GM19468 (cell line): ENCODE data around the gene GRIK4.
"Not testable (repeated sequence)": the region's sequence is repeated elsewhere in the genome, so short reads cannot be mapped to it uniquely, and the experiment has no call there.

Experiments
- ATAC-seq: cut with Tn5 transposase; IDR thresholded peaks from one replicate; pipeline ENCODE4 v1.9.1; 2021; ENCODE audit warnings: mild to moderate bottlenecking, moderate library complexity, moderate number of reproducible peaks; ENCODE audit not compliant: unreplicated experiment; ENCODE audit errors: extremely low read depth

Gene GRIK4

DNA sequence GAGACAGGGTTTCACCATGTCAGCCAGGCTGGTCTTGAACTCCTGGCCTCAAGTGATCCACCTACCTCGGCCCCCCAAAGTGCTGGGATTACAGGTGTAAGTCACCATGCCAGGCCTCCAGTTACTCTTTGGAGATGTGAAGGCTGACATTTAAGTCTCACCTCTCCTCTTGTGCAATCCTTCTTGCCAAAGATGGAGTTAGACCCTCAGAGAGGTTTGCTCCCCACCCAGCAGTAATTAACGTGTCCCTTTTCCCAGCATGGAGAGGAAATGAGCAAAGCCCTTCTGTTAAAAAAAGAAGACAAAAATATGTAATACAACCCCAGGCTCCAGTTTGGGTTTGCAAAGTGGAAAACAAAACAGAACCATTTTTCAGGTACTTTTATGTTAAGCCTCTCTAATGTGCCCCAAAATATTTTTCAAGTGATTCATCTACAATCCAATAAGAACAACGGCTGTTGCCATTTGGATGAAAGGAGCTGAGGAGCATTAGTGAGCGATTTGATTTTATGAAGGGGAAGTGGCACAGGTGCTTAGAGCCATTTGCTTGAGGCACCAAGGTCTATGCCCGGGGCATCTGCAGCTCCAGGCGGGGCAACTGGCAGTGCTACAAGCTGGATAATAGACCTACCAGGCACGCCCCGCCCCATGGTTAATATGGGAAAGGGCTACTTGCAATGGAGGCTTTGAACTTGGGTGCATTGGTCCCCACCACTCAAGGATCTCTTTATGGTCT is 57.2 kb downstream of the GRIK4 start:
- ATAC-seq, result no peak

DNA sequence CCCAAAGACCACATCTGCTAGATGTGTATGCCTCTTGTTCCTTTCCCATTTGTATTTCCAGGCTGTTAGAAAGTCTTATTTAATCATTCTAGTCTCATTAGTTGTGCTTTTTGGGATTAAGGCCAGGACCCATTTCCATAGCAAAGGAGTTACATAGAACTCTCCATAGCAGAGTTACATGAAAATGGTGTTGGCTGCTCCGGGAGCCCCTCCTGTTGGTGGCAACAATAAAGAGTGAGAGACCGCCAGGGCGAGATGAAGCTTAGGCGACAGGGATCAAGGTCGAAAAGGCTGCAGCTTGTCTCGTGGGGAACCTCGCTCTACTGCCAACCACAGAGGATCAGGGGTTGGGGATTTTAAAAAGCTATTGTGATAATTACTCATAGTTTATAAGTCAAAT is 58.3 kb downstream of the GRIK4 start:
- no peak for ATAC-seq

DNA sequence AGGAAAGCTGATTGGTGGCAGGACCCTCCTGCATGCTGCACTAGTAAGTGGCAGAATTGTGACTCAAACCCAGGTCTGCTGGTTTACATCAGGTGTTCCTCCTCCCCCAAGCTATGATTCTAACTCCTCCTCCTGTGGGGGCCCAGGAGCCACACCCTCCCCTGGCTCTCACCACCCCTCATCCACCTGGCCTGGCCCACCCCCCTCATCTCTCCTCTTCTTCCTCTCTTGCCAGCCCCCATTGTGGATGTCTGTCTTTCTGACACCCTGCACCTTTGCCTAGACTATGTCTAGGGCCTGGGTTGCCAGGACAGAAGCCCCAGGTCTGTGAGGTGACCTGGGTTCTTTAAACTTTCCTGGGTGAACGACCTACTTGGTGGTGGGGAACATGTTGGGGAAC is 59.9 kb downstream of the GRIK4 start:
- no peak for ATAC-seq

DNA sequence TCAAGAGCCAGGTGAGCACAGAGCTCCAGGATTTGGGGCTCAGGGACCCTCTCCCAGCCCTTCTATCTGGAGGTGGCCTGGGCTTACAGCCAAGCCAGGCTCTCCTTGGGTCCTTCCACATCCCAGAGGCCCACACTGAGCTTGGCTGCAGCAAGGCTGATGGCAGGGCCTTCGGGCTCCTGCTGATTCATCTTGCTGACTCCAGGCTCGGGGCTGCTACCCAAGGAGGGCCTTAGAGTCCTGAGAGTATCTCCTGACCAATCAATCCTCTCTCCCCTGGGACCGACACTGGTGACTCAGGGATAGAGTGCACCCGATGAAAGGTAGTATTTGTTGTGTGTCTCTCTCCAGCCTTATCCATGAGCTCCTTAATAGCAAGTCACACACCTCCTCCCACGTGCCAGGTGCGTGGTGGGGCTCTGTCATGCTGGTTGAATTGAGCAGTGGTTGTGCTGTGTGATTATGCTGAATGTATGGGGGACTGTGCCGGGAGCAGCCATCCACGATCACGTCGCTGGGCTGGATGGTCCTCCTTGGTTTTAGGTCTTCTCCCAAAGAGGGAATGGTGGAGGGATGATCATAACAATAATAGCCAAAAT is 62.3 kb downstream of the GRIK4 start:
- no peak for ATAC-seq

DNA sequence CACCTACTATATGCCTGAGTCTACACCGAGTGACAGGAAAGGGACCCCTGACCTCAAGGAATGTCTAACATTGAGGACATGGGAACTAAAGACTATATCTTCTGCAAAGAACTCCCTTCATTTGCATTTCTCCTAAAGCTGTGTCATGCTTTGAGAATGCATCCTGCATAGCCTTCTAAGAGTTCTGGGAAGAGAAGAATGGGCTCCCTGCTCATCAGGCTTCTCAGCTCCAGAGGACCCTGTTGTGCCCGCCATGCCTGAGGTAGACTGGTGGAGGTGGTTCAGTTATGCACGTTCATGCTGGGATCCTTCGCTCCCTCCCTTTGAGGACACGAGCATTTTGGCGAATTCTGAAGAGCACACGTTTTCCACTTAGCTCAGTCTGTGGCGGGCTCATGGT is 63.3 kb downstream of the GRIK4 start:
- ATAC-seq, result no peak

DNA sequence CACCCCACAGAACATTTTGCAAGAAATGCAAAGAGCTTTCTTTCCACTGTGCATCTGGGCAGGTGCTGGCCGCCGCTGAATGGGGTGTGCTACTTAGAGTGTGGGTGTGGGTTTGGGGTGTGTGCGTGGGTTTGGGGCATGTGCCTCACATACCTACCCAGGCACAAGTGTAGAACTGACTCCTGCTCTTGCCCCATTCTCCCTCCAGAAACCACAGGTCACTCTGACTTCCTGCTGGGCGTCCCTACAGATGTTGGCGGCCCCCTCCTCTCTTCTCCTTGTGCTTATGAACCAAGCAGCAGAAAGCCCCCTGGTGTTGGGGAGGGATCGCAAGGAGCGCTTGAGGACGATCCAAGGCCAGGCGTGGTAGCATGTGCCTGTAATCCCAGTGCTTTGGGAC is 63.9 kb downstream of the GRIK4 start:
- no peak for ATAC-seq

DNA sequence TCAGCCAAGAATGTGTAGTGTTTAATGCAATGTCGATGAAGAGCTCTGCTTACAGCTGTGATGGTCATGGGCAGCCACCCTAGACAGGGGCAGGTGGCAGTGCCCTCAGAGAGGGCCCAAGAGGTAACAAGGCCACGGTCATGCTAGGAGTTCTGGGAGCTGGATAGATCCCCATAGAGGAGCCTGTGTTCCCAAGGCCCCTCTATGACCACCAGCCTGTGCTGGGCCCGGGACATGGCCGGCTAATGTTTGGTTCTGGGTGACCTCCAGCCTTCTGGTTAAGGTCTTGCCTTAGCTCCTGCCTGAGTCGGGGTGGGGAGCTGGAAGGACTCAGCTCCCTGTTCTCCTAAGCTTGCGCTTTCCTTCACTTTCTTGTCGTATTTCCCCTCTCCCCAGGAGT is 65.1 kb downstream of the GRIK4 start:
- no peak for ATAC-seq

DNA sequence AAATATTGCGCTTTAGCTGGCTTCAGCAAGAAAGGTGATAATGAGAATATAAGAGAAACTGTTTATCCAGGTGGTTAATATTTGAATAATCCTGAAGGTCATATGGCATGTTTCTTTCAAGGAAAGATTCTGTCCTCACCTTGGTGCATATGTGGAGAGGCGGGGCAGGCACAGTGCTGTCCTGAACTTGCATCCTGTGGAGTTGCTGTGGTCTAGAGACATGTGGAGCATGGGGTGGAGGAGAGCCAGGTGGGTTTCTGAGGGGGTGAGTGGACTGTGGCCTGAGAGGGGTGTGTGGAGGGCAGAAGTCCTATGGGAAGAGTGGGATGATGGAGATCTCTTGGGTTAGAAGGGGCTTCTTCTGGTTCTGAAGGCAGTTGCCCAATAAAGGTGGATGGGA is 65.5 kb downstream of the GRIK4 start:
- no peak for ATAC-seq

DNA sequence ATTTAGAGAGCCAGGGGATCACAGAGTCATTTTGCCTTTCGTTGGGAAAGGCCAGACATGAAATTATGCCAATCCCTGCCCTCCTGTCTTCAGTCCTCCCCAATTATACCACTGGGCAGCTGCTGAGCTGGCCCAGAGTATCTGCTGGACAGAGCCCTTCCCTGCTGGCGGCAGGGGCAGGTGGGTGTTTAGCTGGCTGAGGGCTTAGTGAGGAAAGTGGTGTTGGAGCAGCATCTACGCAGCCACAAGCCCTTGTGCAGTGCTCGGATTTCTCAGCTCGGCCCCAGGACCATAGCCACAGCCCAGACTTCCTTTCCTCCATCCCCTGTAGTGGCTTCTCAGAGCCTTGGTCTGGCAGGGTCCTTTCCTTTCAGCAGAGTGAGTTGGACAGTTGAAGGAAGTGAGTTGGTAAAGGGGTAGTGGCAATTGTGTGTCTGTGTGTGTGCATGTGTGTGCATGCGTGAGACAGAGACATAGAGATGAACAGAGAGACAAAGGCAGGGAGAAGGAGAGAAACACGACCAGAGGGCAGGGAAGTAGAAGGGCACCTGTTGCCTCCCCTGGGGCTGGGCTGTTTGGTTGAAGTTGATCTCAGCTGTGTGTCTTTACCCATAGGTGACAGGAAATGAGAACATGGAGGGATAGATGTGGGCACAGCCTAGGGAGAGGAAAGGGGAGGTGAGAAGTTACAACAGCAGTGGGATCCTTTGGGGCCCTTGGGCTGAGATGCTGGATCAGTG is 66.2 kb downstream of the GRIK4 start:
- ATAC-seq, result no peak

DNA sequence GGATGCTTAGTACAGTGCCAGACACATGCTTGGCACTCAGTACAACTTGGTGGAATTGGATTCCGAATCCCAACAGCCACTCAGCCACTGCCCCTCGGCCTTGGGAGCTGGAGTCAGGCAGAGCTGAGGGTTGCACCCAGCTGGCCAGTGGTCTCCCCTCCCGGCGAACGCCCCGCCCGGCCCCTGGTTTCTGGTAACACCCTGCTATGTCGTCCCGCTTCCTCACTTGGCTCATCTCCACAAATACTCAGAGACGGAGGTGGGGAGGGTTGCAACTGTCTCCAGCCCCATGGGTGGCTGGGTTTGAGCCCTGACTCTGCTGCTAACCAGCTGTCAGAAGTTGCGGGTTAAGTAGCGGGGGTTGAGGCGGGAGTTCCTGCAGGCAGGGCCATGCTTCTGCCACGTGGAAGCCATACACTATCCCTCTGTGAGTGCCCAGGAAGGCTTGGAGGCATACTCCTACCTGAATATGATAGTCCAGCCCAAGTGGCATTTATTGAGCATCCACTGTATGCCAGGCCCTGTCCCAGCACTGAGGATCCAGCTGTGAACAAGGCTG is 67.1 kb downstream of the GRIK4 start:
- ATAC-seq, result no peak

DNA sequence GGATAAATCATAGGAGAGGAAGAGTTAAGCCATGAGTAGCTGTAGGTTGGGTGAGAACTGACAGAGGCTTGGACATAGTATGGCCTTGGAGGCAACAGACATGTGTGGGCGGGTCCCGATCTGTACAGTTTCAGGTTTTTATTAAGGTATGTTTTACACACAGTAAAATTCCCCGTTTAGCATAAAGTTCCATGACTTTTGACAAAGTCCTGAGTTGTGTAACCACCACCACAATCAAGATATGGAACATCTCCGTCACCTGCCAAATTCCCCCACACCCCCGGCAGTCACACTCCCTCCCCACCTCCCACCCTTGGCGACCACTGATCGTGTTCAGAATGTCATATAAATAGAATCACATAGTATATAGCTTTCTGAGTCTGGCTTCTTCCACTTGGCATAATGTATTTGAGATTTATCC is 68.1 kb downstream of the GRIK4 start:
- ATAC-seq, result no peak

DNA sequence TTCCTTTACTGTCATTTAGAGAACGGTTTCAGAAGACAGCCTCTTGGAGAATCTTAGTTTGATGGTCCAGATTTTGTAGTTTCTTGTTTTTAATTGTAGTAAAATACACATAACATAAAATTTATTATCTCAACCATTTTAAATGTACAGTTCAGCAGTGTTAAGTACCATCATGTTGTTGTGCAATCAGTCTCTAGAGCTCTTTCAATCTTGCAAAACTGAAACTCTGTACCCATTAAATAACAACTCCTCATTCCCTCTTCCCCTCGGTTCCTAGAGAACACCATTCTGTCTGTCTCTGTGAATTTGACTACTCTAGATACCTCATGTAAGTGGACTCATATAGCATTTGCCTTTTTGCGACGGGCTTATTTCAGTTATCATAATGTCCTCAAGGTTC is 69.8 kb downstream of the GRIK4 start:
- no peak for ATAC-seq

DNA sequence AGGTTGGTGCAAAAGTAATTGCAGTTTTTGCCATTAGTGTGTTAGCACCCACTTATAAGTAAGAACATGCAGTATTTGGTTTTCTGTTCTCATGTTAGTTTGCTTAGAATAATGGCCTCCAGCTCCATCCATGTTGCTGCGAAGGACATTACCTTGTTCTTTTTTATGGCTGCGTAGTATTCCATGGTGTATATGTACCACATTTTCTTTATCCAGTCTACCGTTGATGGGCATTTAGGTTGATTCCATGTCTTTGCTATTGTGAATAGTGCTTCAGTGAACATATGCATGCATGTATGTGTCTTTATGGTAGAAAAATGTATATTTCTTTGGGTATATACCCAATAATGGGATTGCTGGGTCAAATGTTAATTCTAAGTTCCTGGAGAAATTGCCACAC is 71.0 kb downstream of the GRIK4 start:
- ATAC-seq, result not testable (repeated sequence)

DNA sequence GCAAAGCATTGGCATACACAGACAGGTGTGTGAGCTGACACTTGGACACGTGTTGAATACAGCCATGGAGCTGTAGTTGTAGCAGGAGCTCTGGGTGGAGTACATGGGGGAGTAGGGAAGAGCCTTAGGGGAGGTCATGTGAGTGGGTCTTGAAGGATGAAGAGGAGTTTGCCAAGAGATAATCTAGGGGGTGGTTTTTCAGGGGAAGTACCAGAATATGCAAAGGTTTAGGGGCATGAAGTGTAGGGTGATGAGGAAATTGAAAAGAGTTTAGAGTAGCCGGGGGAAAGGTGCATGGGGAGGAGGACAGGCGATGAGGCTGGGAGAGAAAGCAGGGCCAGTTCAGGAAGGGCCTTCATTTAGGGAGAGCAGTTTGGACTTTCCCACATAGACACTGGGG is 74.5 kb downstream of the GRIK4 start:
- no peak for ATAC-seq

DNA sequence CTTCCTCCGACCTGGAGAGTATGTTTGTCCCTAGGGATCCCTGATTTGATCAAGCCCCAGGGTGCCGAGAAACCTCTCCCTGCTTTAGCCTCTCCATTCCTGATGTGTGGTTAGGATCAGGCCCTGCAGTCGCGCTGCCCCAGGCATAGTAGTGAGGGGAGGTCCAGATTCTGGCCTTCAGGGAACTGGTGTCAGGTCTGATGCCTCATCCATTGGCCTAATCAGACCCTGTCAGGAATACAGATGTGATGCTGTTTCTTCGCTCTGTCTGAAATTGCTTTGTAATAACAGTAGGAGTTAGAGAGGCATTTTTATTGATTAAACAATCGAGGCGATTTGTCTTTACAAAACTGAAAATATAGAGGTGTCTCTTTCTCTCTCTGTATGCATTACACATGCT is 75.2 kb downstream of the GRIK4 start:
- ATAC-seq, result no peak

DNA sequence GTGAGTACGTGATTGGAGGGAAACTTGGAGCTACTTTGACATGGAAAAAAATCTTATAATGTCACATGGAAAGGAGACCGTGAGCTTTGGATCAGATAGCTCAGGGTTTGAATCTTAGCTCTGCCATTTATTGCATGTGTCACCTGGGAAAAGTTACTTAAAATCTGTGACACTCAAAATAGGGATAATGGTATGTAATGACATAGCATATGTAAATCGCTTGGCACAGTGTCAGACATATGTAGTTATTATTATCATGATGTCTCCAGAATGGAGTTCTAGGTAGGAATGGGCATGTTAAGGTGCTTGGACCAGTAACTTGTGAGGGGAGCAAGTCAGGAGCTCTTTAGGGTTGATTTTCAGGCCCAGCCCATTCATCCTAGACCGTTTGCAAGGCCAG is 75.8 kb downstream of the GRIK4 start:
- ATAC-seq, result no peak

DNA sequence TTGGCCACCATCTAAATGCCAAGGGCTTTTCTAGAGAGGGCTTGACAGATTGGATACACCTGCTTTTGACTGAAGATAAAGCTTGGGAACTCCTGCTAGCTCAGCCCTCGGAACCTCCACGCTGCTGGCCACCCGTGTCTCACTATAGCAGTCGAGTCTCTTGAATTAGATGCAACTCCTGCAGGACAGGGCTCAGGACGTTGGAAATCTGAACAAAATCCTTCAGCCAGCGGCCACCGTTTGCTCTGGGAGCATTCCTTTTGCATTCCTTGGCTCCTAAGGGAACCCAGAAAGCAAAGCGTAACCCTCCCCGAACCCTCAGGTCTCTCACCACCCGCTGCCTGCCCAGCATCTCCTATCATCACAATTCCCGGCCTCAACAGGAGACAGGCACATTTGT is 77.8 kb downstream of the GRIK4 start:
- no peak for ATAC-seq

DNA sequence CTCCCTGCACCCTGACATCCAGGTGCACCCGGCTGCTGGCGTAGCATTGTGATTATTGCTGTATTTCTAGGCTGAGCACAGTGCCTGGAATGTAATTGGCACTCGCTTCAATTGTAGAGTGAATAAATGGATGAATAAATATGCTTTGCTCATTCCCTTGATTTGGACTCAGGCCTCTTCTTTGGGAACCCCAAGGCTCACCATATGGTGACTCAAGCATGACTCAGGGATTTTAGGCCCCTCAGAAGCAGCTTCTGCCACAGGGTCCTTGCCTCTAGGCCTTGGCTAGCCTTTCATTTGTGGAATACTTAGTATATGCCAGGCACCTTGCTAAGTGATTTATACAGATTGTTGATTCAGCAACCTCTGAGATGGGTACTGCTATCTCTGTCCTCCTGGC is 78.9 kb downstream of the GRIK4 start:
- ATAC-seq, result no peak

DNA sequence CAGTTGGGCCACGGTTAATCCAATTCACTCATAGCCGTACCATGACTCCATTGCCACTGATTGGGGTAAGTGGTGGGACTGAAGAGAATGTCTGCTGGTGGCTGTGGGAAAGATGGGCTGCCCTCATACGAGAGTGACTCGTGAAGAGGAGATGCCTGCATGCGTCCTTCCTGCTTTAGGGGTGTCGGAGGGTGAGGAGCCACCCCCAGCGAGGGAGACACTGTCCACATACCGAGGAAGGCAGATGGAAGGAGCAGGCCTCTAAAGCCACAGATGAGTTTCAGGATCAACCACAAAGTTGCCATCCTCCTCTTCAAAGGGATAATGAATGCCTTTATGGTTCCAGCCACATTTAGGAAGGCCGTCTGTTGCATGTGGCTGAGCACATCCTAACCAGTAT is 83.2 kb downstream of the GRIK4 start:
- no peak for ATAC-seq

DNA sequence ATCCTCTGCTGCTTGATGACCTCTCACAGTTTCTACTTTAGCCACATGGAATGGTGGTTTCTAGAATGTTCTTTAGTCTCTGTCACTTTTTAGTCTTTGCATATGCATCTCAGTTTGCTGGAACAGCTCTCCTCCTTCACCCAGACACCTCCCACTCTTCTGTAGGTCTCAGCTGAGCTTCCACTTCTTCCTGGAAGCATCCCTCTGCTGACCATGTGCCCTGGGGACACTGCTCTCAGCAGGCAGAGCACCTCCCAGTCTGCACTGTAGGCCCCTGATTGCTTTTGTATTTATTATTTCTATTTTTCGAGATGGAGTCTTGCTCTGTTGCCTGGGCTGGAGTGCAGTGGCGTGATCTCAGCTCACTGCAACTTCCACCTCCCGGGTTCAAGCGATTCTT is 84.0 kb downstream of the GRIK4 start:
- ATAC-seq, result no peak
